ENCODE results near the gene BABAM1. TPM values are rescaled to one million over a fixed set of nuclear protein-coding genes. Genes with fewer than 3 reads are reported as not detected.

The BABAM1 gene
- polyA plus RNA-seq, 3 donors: 76.9 to 106 (median 90.3) TPM

DNA sequence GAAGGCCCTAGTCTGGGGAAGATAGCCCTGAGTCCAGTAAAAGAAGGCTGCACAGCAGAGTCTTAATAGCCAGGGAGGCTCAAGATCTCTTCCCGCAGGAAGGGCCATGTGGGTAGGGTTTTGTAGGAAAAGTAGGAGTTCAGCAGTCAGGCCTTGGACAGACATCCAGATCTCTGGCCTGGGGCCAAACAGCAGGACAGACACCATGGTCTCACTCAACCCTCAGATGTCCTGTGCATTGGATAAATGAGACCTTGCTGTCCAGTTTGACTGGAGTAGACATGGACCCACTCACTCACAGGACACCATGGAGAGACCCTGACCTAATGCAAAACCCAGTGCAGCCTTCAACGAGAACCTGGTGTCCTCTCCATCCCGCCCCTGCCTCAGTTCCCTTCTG lies 37.4 kb upstream of the BABAM1 start:
- Histone ChIP-seq H3K9me3 (replicated peaks in 1 of 2; ENCODE audit: control insufficient read depth in 1 of 2, insufficient read depth in 1 of 2, low read length in 2 of 2) (no peaks in the 10 kb centered on the region), H3K79me2 (ENCODE audit: insufficient read depth, low read length) (peaks cover 13% of the 10 kb centered on the region), H3K36me3 (replicated peaks in 1 of 2; ENCODE audit: control insufficient read depth in 1 of 2, insufficient read depth in 2 of 2, low read length in 2 of 2) (peaks cover 8 to 41% of the 10 kb centered on the region in 2 donors), H3K4me2 (replicated peaks; ENCODE audit: extremely low read depth, low read length, poor library complexity, severe bottlenecking) (no peak overlapping the region), H3K4me3 (replicated peaks in 1 of 3; ENCODE audit: low read depth in 2 of 3, low read length in 3 of 3) (no peak overlapping the region), H3K27me3 (ENCODE audit: control insufficient read depth in 2 of 2, insufficient read depth in 2 of 2, low read length in 2 of 2) (no peaks in the 10 kb centered on the region), H4K20me1 (ENCODE audit: insufficient read depth, low read length) (peaks cover 31% of the 10 kb centered on the region), H3K9ac (ENCODE audit: insufficient read depth, low read length, poor library complexity, severe bottlenecking) (no peak overlapping the region), H2AFZ (ENCODE audit: insufficient read depth, low read depth, low read length, poor library complexity, severe bottlenecking) (no peak overlapping the region), H3K4me1 (ENCODE audit: control insufficient read depth in 1 of 2, insufficient read depth in 2 of 2, low read length in 2 of 2) (peaks cover 17 to 26% of the 10 kb centered on the region in 2 donors), H3K27ac (ENCODE audit: low read depth in 1 of 2, low read length in 2 of 2) (no peak overlapping the region)
- H3K9me3 Mint-ChIP-seq: peaks cover 0 to 2% (median 0%) of the 10 kb centered on the region in 7 donors
- DNase-seq: no peak
- WGBS (ENCODE audit: insufficient coverage): 95% methylated on average over 3 of the region's 3 CpGs
- intact Hi-C loops (cut with micrococcal nuclease): loop anchor here in 1 of 2 donors (5.0 kb wide), 1 partner anchor 153 kb away; the partner anchor contains the start of genes HAUS8 and MYO9B
- peaks cover 18% of the 10 kb centered on the region for H3K4me1 Mint-ChIP-seq
- TF ChIP-seq, protein P1, sequence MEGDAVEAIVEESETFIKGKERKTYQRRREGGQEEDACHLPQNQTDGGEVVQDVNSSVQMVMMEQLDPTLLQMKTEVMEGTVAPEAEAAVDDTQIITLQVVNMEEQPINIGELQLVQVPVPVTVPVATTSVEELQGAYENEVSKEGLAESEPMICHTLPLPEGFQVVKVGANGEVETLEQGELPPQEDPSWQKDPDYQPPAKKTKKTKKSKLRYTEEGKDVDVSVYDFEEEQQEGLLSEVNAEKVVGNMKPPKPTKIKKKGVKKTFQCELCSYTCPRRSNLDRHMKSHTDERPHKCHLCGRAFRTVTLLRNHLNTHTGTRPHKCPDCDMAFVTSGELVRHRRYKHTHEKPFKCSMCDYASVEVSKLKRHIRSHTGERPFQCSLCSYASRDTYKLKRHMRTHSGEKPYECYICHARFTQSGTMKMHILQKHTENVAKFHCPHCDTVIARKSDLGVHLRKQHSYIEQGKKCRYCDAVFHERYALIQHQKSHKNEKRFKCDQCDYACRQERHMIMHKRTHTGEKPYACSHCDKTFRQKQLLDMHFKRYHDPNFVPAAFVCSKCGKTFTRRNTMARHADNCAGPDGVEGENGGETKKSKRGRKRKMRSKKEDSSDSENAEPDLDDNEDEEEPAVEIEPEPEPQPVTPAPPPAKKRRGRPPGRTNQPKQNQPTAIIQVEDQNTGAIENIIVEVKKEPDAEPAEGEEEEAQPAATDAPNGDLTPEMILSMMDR (IDR thresholded peaks at IDR 0.05): no peak
- H3K27me3 Mint-ChIP-seq (ENCODE audit: low read depth in 3 of 3): peaks cover 0 to 3% (median 0%) of the 10 kb centered on the region in 3 donors
- H3K36me3 Mint-ChIP-seq: peaks cover 21 to 49% of the 10 kb centered on the region in 2 donors
- no peak overlapping the region for H3K27ac Mint-ChIP-seq
- no peak overlapping the region for H3K4me3 Mint-ChIP-seq

DNA sequence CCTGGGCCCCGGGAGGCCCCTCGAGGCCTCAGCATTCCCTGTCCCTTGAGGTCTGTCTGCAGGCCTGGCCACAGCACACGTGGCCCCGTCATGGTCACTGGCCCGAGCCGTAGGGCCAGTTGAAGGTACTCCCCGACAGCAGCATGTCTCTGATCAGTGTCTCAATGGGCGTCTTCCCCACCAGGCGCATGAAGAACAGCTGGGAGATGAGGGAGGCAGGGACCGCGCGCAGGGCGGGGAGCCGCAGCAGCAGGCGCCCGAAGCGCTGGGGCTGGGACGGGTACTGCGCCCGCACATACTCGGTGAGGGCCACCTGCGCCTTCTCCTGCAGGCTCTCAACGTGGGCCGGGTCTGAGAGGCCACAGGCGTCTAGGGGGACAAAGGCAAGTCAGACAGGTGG lies 35.0 kb upstream of the BABAM1 start:
- WGBS (ENCODE audit: insufficient coverage): 100% methylated on average over 17 of the region's 25 CpGs
- Histone ChIP-seq H3K36me3 (replicated peaks in 1 of 2; ENCODE audit: control insufficient read depth in 1 of 2, insufficient read depth in 2 of 2, low read length in 2 of 2) (peaks cover 8 to 41% of the 10 kb centered on the region in 2 donors), H2AFZ (ENCODE audit: insufficient read depth, low read depth, low read length, poor library complexity, severe bottlenecking) (no peak overlapping the region), H3K4me3 (replicated peaks in 1 of 3; ENCODE audit: low read depth in 2 of 3, low read length in 3 of 3) (no peak overlapping the region), H3K27ac (ENCODE audit: low read depth in 1 of 2, low read length in 2 of 2) (no peak overlapping the region), H3K9ac (ENCODE audit: insufficient read depth, low read length, poor library complexity, severe bottlenecking) (no peak overlapping the region), H3K4me2 (replicated peaks; ENCODE audit: extremely low read depth, low read length, poor library complexity, severe bottlenecking) (no peak overlapping the region), H3K9me3 (replicated peaks in 1 of 2; ENCODE audit: control insufficient read depth in 1 of 2, insufficient read depth in 1 of 2, low read length in 2 of 2) (no peaks in the 10 kb centered on the region), H3K4me1 (ENCODE audit: control insufficient read depth in 1 of 2, insufficient read depth in 2 of 2, low read length in 2 of 2) (peaks cover 14 to 25% of the 10 kb centered on the region in 2 donors), H3K27me3 (ENCODE audit: control insufficient read depth in 2 of 2, insufficient read depth in 2 of 2, low read length in 2 of 2) (no peaks in the 10 kb centered on the region), H3K79me2 (ENCODE audit: insufficient read depth, low read length) (peaks cover 8% of the 10 kb centered on the region), H4K20me1 (ENCODE audit: insufficient read depth, low read length) (peaks cover 24% of the 10 kb centered on the region)
- H3K36me3 Mint-ChIP-seq: peaks cover 21 to 51% of the 10 kb centered on the region in 2 donors
- H3K4me3 Mint-ChIP-seq: no peak overlapping the region
- no peak for DNase-seq
- TF ChIP-seq, protein P1 (IDR thresholded peaks at IDR 0.05): no peak
- no peak overlapping the region for H3K27ac Mint-ChIP-seq
- intact Hi-C loops (cut with micrococcal nuclease): no loop called here
- peaks cover 0 to 1% (median 0%) of the 10 kb centered on the region in 7 donors for H3K9me3 Mint-ChIP-seq
- peaks cover 18% of the 10 kb centered on the region for H3K4me1 Mint-ChIP-seq
- peaks cover 0 to 3% (median 2%) of the 10 kb centered on the region in 3 donors for H3K27me3 Mint-ChIP-seq (ENCODE audit: low read depth in 3 of 3)
